NT2/D1 (cell line): Measurements from ENCODE around the gene CPT1A.

Experiments
- DNase-seq: peaks from one replicate; pipeline ENCODE4 v3.0.0-alpha.2; 2011; ENCODE audit warnings: low read depth, low spot score
- H3K27me3 ChIP-seq: 2 replicates; pipeline ENCODE4 v1.6.0; 2011; ENCODE audit warnings: mild to moderate bottlenecking; ENCODE audit not compliant: insufficient read length, insufficient read depth
- H3K36me3 ChIP-seq: 2 replicates; pipeline ENCODE4 v1.6.1; 2011; ENCODE audit warnings: mild to moderate bottlenecking, low read length, mixed read lengths; ENCODE audit not compliant: insufficient read depth, insufficient read length
- H3K4me1 ChIP-seq: 2 replicates; pipeline ENCODE4 v1.5.1; 2011; ENCODE audit not compliant: insufficient read depth, insufficient read length
- H3K4me3 ChIP-seq: 2 replicates; pipeline ENCODE4 v1.5.1; 2011; ENCODE audit warnings: low read depth; ENCODE audit not compliant: insufficient read length
- H3K9ac ChIP-seq: 2 replicates; pipeline ENCODE4 v1.6.0; 2011; ENCODE audit warnings: low read depth; ENCODE audit not compliant: insufficient read length
- H3K9me3 ChIP-seq: 2 replicates; pipeline ENCODE4 v1.5.1; 2011; ENCODE audit warnings: mild to moderate bottlenecking, low read length; ENCODE audit not compliant: insufficient read depth
- SUZ12 ChIP-seq: IDR thresholded peaks from 2 replicates; pipeline ENCODE4 v1.6.1; 2011; ENCODE audit not compliant: insufficient read length, insufficient read depth; ENCODE audit errors: extremely low read depth
- YY1 ChIP-seq: IDR thresholded peaks from 2 replicates; pipeline ENCODE4 v1.6.1; 2011; ENCODE audit not compliant: insufficient read length, insufficient read depth
- ZNF274 ChIP-seq: IDR thresholded peaks from 2 replicates; pipeline ENCODE4 v1.6.1; 2011; ENCODE audit warnings: mild to moderate bottlenecking, low read depth, low read length

Gene CPT1A

GRCh38 chr11:68818181-68818580 lies 23.5 kb downstream of the CPT1A start:
- no peaks in the 10 kb centered on the region for H3K36me3 ChIP-seq
- no peak for DNase-seq
- no peak overlapping the region for H3K4me3 ChIP-seq
- H3K9ac ChIP-seq: no peak overlapping the region
- peaks cover 4% of the 10 kb centered on the region for H3K4me1 ChIP-seq
- no peaks in the 10 kb centered on the region for H3K9me3 ChIP-seq
- TF ChIP-seq YY1 (no peak), SUZ12 (no peak), ZNF274 (no peak)
- H3K27me3 ChIP-seq: no peaks in the 10 kb centered on the region

GRCh38 chr11:68817554-68817953 lies 24.2 kb downstream of the CPT1A start:
- H3K36me3 ChIP-seq: no peaks in the 10 kb centered on the region
- no peak overlapping the region for H3K9ac ChIP-seq
- no peaks in the 10 kb centered on the region for H3K9me3 ChIP-seq
- TF ChIP-seq SUZ12 (no peak), YY1 (no peak), ZNF274 (no peak)
- peaks cover 4% of the 10 kb centered on the region for H3K4me1 ChIP-seq
- DNase-seq: no peak
- no peaks in the 10 kb centered on the region for H3K27me3 ChIP-seq
- H3K4me3 ChIP-seq: no peak overlapping the region

GRCh38 chr11:68816917-68817419 lies 24.7 kb downstream of the CPT1A start:
- Histone ChIP-seq H3K36me3 (no peaks in the 10 kb centered on the region), H3K9ac (no peak overlapping the region), H3K27me3 (no peaks in the 10 kb centered on the region)

GRCh38 chr11:68816251-68816776 lies 25.4 kb downstream of the CPT1A start:
- Histone ChIP-seq H3K36me3 (no peaks in the 10 kb centered on the region), H3K9ac (no peak overlapping the region), H3K27me3 (no peaks in the 10 kb centered on the region), H3K9me3 (no peaks in the 10 kb centered on the region), H3K4me3 (no peak overlapping the region), H3K4me1 (peaks cover 4% of the 10 kb centered on the region)
- no peak for DNase-seq
- no peak for TF ChIP-seq ZNF274
- no peak for TF ChIP-seq YY1
- no peak for TF ChIP-seq SUZ12

More at GRCh38 chr11:68816917-68817419, 24.7 kb downstream of the CPT1A start:
- no peak for DNase-seq
- Histone ChIP-seq H3K9me3 (no peaks in the 10 kb centered on the region), H3K4me3 (no peak overlapping the region), H3K4me1 (peaks cover 4% of the 10 kb centered on the region)
- no peak for TF ChIP-seq ZNF274
- TF ChIP-seq SUZ12: no peak
- no peak for TF ChIP-seq YY1

- H3K36me3 ChIP-seq: no peaks in the 10 kb centered on the region
- H3K27me3 ChIP-seq: no peaks in the 10 kb centered on the region
- DNase-seq: no peak
- H3K4me3 ChIP-seq: no peak overlapping the region
- no peak for TF ChIP-seq SUZ12
- no peak for TF ChIP-seq ZNF274
- TF ChIP-seq YY1: no peak
- peaks cover 4% of the 10 kb centered on the region for H3K4me1 ChIP-seq
- H3K9ac ChIP-seq: no peak overlapping the region
- no peaks in the 10 kb centered on the region for H3K9me3 ChIP-seq
Measured at GRCh38 chr11:68813773-68814172, 27.9 kb downstream of the CPT1A start.

- Histone ChIP-seq H3K27me3 (no peaks in the 10 kb centered on the region), H3K36me3 (no peaks in the 10 kb centered on the region), H3K4me3 (no peak overlapping the region), H3K9ac (no peak overlapping the region), H3K4me1 (peaks cover 4% of the 10 kb centered on the region), H3K9me3 (no peaks in the 10 kb centered on the region)
- TF ChIP-seq SUZ12: no peak
- TF ChIP-seq YY1: no peak
- TF ChIP-seq ZNF274: no peak
- DNase-seq: no peak
Measured at GRCh38 chr11:68812526-68812925, 29.2 kb downstream of the CPT1A start.

GRCh38 chr11:68810164-68810563 lies 31.6 kb downstream of the CPT1A start:
- H3K9ac ChIP-seq: no peak overlapping the region
- no peaks in the 10 kb centered on the region for H3K27me3 ChIP-seq
- H3K9me3 ChIP-seq: no peaks in the 10 kb centered on the region
- no peaks in the 10 kb centered on the region for H3K36me3 ChIP-seq
- H3K4me1 ChIP-seq: no peaks in the 10 kb centered on the region
- H3K4me3 ChIP-seq: no peak overlapping the region
- TF ChIP-seq SUZ12 (no peak), YY1 (no peak), ZNF274 (no peak)
- DNase-seq: no peak

- H3K27me3 ChIP-seq: no peaks in the 10 kb centered on the region
- H3K9me3 ChIP-seq: no peaks in the 10 kb centered on the region
- no peak for DNase-seq
- no peak overlapping the region for H3K4me3 ChIP-seq
- H3K9ac ChIP-seq: no peak overlapping the region
- TF ChIP-seq SUZ12: no peak
- TF ChIP-seq YY1: no peak
- TF ChIP-seq ZNF274: no peak
- H3K4me1 ChIP-seq: no peaks in the 10 kb centered on the region
- H3K36me3 ChIP-seq: no peaks in the 10 kb centered on the region
Measured at GRCh38 chr11:68809506-68809905, 32.2 kb downstream of the CPT1A start.
